GM21447 (cell line): ENCODE results near the gene PEPD.

Experiments
- ATAC-seq: cut with Tn5 transposase; IDR thresholded peaks from one replicate; pipeline ENCODE4 v1.9.1; 2021; ENCODE audit not compliant: unreplicated experiment

Gene PEPD

GRCh38 chr19:33427801-33428626, 93.6 kb downstream of the PEPD start:
- no peak for ATAC-seq

GRCh38 chr19:33426621-33427361, 94.8 kb downstream of the PEPD start:
- no peak for ATAC-seq

- ATAC-seq, result no peak
These were observed 97.4 kb downstream of the PEPD start for GRCh38 chr19:33424181-33424580.

- ATAC-seq, result no peak
These were observed 99.0 kb downstream of the PEPD start for GRCh38 chr19:33422369-33423180.

GRCh38 chr19:33421368-33421767, 100.2 kb downstream of the PEPD start:
- no peak for ATAC-seq

GRCh38 chr19:33420821-33421220, 100.8 kb downstream of the PEPD start:
- no peak for ATAC-seq

- no peak for ATAC-seq
These were observed 101.8 kb downstream of the PEPD start for GRCh38 chr19:33419788-33420130.

GRCh38 chr19:33418871-33419787, 102.5 kb downstream of the PEPD start:
- ATAC-seq, result no peak

- ATAC-seq, result no peak
These were observed 103.1 kb downstream of the PEPD start for GRCh38 chr19:33418461-33418860.

- ATAC-seq, result no peak
These were observed 103.8 kb downstream of the PEPD start for GRCh38 chr19:33417751-33418150.

- no peak for ATAC-seq
These were observed 105.0 kb downstream of the PEPD start for GRCh38 chr19:33416307-33417215.

GRCh38 chr19:33414667-33415605, 106.7 kb downstream of the PEPD start:
- ATAC-seq, result no peak

- no peak for ATAC-seq
These were observed 107.5 kb downstream of the PEPD start for GRCh38 chr19:33413868-33414666.

- ATAC-seq, result no peak
These were observed 108.2 kb downstream of the PEPD start for GRCh38 chr19:33413426-33413725.

- ATAC-seq, result no peak
These were observed 108.8 kb downstream of the PEPD start for GRCh38 chr19:33412601-33413425.

- ATAC-seq, result no peak
These were observed 109.9 kb downstream of the PEPD start for GRCh38 chr19:33411621-33412180.
